ENCODE measurements around the gene MRPL11.

DNA sequence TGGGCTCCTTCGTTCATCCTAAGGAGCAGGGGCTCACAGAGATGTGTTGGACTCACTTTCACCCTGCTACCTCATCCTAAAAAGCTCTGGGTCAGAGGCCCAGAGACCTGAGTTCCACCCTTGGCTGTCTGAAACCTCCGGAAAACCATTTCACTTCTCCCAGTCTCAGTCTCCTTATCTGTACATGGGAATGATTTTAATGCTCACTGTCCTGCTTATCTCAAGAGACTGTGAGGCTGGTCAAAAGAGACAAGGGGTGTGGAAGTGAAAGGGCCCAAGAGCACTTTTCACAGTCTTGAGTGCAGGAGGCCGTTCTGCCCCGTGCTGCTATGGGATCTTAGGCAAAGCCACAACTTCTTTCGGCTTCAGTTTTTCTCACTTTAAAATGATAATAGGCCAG is 31.0 kb downstream of the MRPL11 start:
- TF ChIP-seq CTCF (IDR thresholded peaks at IDR 0.05 in 8 of 11, conservative IDR thresholded peaks at IDR 0.05 in 3 of 11) (no peak), POLR2AphosphoS5 (IDR thresholded peaks at IDR 0.05) (no peak)

All from spleen (tissue), 7 donors.